GM23338 (cell line): Measurements from ENCODE around the gene CYTH1. TPM values are rescaled to one million over a fixed set of nuclear protein-coding genes. Genes with fewer than 3 reads are reported as not detected.

Experiments
- ATAC-seq: fragments of 200-7000 bp; cut with Tn5 transposase; 3 replicates; pipeline ENCODE4 v1.9.1; 2020
- DNase-seq: peaks from one replicate; pipeline ENCODE4 v3.0.0-alpha.2; 2015; ENCODE audit warnings: low spot score
- H2AFZ ChIP-seq: fragments of 200-600 bp; sonication (generic); 2 replicates; pipeline ENCODE4 v1.8.0; 2016; ENCODE audit warnings: antibody characterized with exemption, mild to moderate bottlenecking, moderate library complexity
- H3F3A ChIP-seq: fragments of 200-600 bp; sonication (generic); replicated peaks from 2 replicates; pipeline ENCODE4 v1.8.0; 2017; ENCODE audit warnings: antibody characterized with exemption, mixed run types, low read depth
- H3K27ac ChIP-seq: fragments of 200-600 bp; sonication (generic); 2 replicates; pipeline ENCODE4 v1.6.1; 2016; ENCODE audit warnings: low read depth
- H3K27me3 ChIP-seq: fragments of 200-600 bp; sonication (generic); 2 replicates; pipeline ENCODE4 v1.8.0; 2016; ENCODE audit warnings: mild to moderate bottlenecking, mixed run types, moderate library complexity; ENCODE audit not compliant: insufficient read depth
- H3K36me3 ChIP-seq: fragments of 200-600 bp; sonication (generic); 2 replicates; pipeline ENCODE4 v1.8.0; 2016; ENCODE audit warnings: mild to moderate bottlenecking; ENCODE audit not compliant: insufficient read depth
- H3K4me1 ChIP-seq: fragments of 200-600 bp; sonication (generic); 2 replicates; pipeline ENCODE4 v1.8.0; 2016; ENCODE audit warnings: mild to moderate bottlenecking, moderate library complexity; ENCODE audit not compliant: insufficient read depth
- H3K4me2 ChIP-seq: fragments of 200-600 bp; sonication (generic); 2 replicates; pipeline ENCODE4 v1.7.1; 2017; ENCODE audit warnings: mixed run types
- H3K4me3 ChIP-seq: fragments of 200-600 bp; sonication (generic); 2 replicates; pipeline ENCODE4 v1.6.1; 2016; ENCODE audit warnings: mixed run types
- H3K79me2 ChIP-seq: fragments of 200-600 bp; sonication (generic); replicated peaks from 2 replicates; pipeline ENCODE4 v1.8.0; 2017; ENCODE audit warnings: mild to moderate bottlenecking; ENCODE audit not compliant: insufficient read depth
- H3K9me2 ChIP-seq: fragments of 200-600 bp; sonication (generic); 2 replicates; pipeline ENCODE4 v1.8.0; 2017; ENCODE audit not compliant: insufficient read depth
- H4K20me1 ChIP-seq: fragments of 200-600 bp; sonication (generic); replicated peaks from 2 replicates; pipeline ENCODE4 v1.8.0; 2017; ENCODE audit warnings: mild to moderate bottlenecking; ENCODE audit not compliant: insufficient read depth
- H3K27ac Mint-ChIP-seq: 2 replicates; pipeline ENCODE4 v1.8.0; 2020; ENCODE audit warnings: inconsistent platforms, mild to moderate bottlenecking, moderate library complexity, mixed read lengths
- H3K27me3 Mint-ChIP-seq: 3 replicates; pipeline ENCODE4 v1.8.0; 2022; ENCODE audit warnings: low read depth, mild to moderate bottlenecking, moderate library complexity, mixed read lengths, inconsistent platforms; ENCODE audit not compliant: insufficient read depth, poor library complexity
- H3K36me3 Mint-ChIP-seq: 3 replicates; pipeline ENCODE4 v1.8.0; 2021; ENCODE audit warnings: low read depth, mild to moderate bottlenecking, inconsistent platforms, moderate library complexity, mixed read lengths
- H3K4me1 Mint-ChIP-seq: 3 replicates; pipeline ENCODE4 v1.8.0; 2020; ENCODE audit warnings: mild to moderate bottlenecking, inconsistent platforms, mixed read lengths
- H3K4me3 Mint-ChIP-seq: 3 replicates; pipeline ENCODE4 v1.8.0; 2021; ENCODE audit warnings: moderate library complexity, mild to moderate bottlenecking, inconsistent platforms, mixed read lengths
- H3K9me3 Mint-ChIP-seq: 3 replicates; pipeline ENCODE4 v1.8.0; 2020; ENCODE audit warnings: moderate library complexity, mild to moderate bottlenecking, inconsistent platforms, mixed read lengths
- CREB1 ChIP-seq: fragments of 250-450 bp; sonication (Bioruptor Pico); IDR thresholded peaks from 2 replicates; pipeline ENCODE4 v1.5.0; 2020; ENCODE audit warnings: low read depth, mild to moderate bottlenecking, moderate library complexity
- CTCF ChIP-seq, 2 experiments: fragments of 200-600 bp in 1 of 2; sonication (generic) in 1 of 2; conservative IDR thresholded peaks; 2 replicates each; pipeline versions ENCODE4 v1.5.1 to v1.6.1; 2016 to 2017; ENCODE audit warnings: antibody characterized with exemption in 2 of 2, low read depth in 2 of 2, mild to moderate bottlenecking in 2 of 2, moderate library complexity in 1 of 2
- ETS1 ChIP-seq: IDR thresholded peaks from 2 replicates; pipeline ENCODE4 v1.6.1; 2016; ENCODE audit warnings: antibody characterized with exemption
- EZH2 ChIP-seq: fragments of 200-600 bp; sonication (generic); IDR thresholded peaks from one replicate; pipeline ENCODE4 v1.8.0; 2017; ENCODE audit warnings: antibody characterized with exemption, mild to moderate bottlenecking, low read depth; ENCODE audit not compliant: unreplicated experiment
- EZH2phosphoT487 ChIP-seq: fragments of 200-600 bp; sonication (generic); IDR thresholded peaks from one replicate; pipeline ENCODE4 v1.8.1; 2018; ENCODE audit warnings: antibody characterized with exemption; ENCODE audit not compliant: unreplicated experiment
- JUNB ChIP-seq: IDR thresholded peaks from one replicate; pipeline ENCODE4 v1.6.1; 2016; ENCODE audit warnings: antibody characterized with exemption; ENCODE audit not compliant: unreplicated experiment
- NANOG ChIP-seq: IDR thresholded peaks from 2 replicates; pipeline ENCODE4 v1.6.1; 2016; ENCODE audit warnings: antibody characterized with exemption, borderline replicate concordance
- POLR2AphosphoS5 ChIP-seq: IDR thresholded peaks from 2 replicates; pipeline ENCODE4 v1.6.1; 2016; ENCODE audit warnings: antibody characterized with exemption, low read depth
- REST ChIP-seq: IDR thresholded peaks from one replicate; pipeline ENCODE4 v1.6.1; 2018; ENCODE audit warnings: antibody characterized with exemption; ENCODE audit not compliant: unreplicated experiment
- STAT1 ChIP-seq: IDR thresholded peaks from one replicate; pipeline ENCODE4 v1.6.1; 2016; ENCODE audit warnings: antibody characterized with exemption; ENCODE audit not compliant: unreplicated experiment
- ZNF114 ChIP-seq: fragments of 250-450 bp; sonication (Bioruptor Pico); IDR thresholded peaks from 2 replicates; pipeline ENCODE4 v1.5.0; 2020; ENCODE audit warnings: mild to moderate bottlenecking, moderate library complexity
- ZNF331 ChIP-seq: fragments of 250-450 bp; sonication (Bioruptor Pico); IDR thresholded peaks from 2 replicates; pipeline ENCODE4 v1.5.0; 2020; ENCODE audit warnings: low read depth, mild to moderate bottlenecking, moderate library complexity
- ZNF462 ChIP-seq: fragments of 250-450 bp; sonication (Bioruptor Pico); IDR thresholded peaks from 2 replicates; pipeline ENCODE4 v1.5.0; 2020; ENCODE audit warnings: mild to moderate bottlenecking, moderate library complexity
- polyA plus RNA-seq: library from polyadenylated mRNA; unstranded; fragments of >200 nt; fragmentation: Nextera tagmentation; extraction: Ambion mirVana; gene quantifications from 2 replicates; pipeline ENCODE4 v1.2.1, GENCODE V29; 2016
- total RNA-seq: library from RNA; depleted of rRNA; stranded (reverse); fragments of >200 nt; shearing (Covaris generic); gene quantifications from 2 replicates; pipeline ENCODE4 v1.2.3, GENCODE V29; 2014

The CYTH1 gene
- total and polyA plus RNA-seq, 2 experiments from 2014 or later, result 13.8 to 14.5 TPM

GRCh38 chr17:78694805-78695531 lies 87.1 kb downstream of the CYTH1 start:
- no peak overlapping the region for H3K4me2 ChIP-seq
- H3K27me3 Mint-ChIP-seq, result peaks cover 4% of the 10 kb centered on the region
- ATAC-seq (no peak), DNase-seq (no peak)
- peaks cover under 1% of the 10 kb centered on the region; the same call in 1 of the 3 replicates for H3K9me3 Mint-ChIP-seq
- H3K4me1 Mint-ChIP-seq, result no peaks in the 10 kb centered on the region
- H3K27me3 ChIP-seq, result no peaks in the 10 kb centered on the region
- H4K20me1 ChIP-seq, result peaks cover 4% of the 10 kb centered on the region
- TF ChIP-seq JUNB, result no peak
- TF ChIP-seq CREB1 (CRISPR knock-in tag), result no peak
- TF ChIP-seq CTCF (conservative IDR thresholded peaks at IDR 0.05; ENCODE audit: low read depth in 2 of 2), result no peak
- TF ChIP-seq STAT1, result no peak
- TF ChIP-seq EZH2phosphoT487, result no peak
- no peak for TF ChIP-seq ZNF462 (CRISPR knock-in tag)
- TF ChIP-seq ETS1, result no peak
- no peak for TF ChIP-seq POLR2AphosphoS5
- no peak for TF ChIP-seq NANOG
- no peak for TF ChIP-seq ZNF114
- no peak for TF ChIP-seq REST
- no peak for TF ChIP-seq EZH2
- no peak for TF ChIP-seq ZNF331 (CRISPR knock-in tag)
- peaks cover 8% of the 10 kb centered on the region; the same call in 1 of the 2 replicates for H3K36me3 ChIP-seq
- H3K36me3 Mint-ChIP-seq, result peaks cover 4% of the 10 kb centered on the region
- no peak overlapping the region for H3K4me3 ChIP-seq
- no peaks in the 10 kb centered on the region for H3K79me2 ChIP-seq
- H2AFZ ChIP-seq, result no peak overlapping the region
- no peaks in the 10 kb centered on the region for H3F3A ChIP-seq
- H3K27ac Mint-ChIP-seq, result no peak overlapping the region
- no peaks in the 10 kb centered on the region for H3K4me1 ChIP-seq
- no peaks in the 10 kb centered on the region for H3K9me2 ChIP-seq
- no peak overlapping the region for H3K27ac ChIP-seq
- no peak overlapping the region for H3K4me3 Mint-ChIP-seq
